CD1c-positive myeloid dendritic cell (primary cell): ENCODE data around the gene RFX7.
A peak's percentile ranks its signal among the peaks of the same experiment; 100 is the strongest.
"Not testable (repeated sequence)": the region's sequence is repeated elsewhere in the genome, so short reads cannot be mapped to it uniquely, and the experiment has no call there.

ENCODE experiments used
- DNase-seq: peaks from one replicate; pipeline ENCODE4 v3.0.0-alpha.2; 2016; ENCODE audit errors: extremely low spot score

RFX7 gene

GRCh38 chr15:56205061-56205876 is 38.4 kb downstream of the RFX7 start:
- DNase-seq = no peak

DNA sequence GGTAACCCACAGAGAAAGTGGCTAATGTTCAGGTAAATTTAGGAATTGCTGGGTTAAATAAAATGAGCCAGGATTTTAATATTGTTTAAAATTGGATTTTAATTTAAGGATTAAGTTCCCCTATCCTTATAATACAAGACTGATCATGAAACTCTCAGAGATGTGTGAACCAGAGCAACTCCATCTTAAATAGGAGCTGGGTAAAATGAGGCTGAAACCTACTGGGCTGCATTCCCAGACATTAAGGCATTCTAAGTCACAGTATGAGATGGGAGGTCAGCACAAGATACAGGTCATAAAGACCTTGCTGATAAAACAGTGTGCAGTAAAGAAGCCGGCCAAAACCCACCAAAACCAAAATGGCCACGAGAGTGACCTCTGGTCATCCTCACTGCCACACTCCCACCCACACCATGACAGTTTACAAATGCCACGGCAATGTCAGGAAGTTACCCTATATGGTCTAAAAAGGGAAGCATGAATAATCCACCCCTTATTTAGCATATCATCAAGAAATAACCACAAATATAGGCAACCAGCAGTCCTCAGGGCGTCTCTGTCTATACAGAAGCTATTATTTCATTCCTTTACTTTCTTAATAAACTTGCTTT is 40.3 kb downstream of the RFX7 start:
- peak; percentile 35 for DNase-seq

DNA sequence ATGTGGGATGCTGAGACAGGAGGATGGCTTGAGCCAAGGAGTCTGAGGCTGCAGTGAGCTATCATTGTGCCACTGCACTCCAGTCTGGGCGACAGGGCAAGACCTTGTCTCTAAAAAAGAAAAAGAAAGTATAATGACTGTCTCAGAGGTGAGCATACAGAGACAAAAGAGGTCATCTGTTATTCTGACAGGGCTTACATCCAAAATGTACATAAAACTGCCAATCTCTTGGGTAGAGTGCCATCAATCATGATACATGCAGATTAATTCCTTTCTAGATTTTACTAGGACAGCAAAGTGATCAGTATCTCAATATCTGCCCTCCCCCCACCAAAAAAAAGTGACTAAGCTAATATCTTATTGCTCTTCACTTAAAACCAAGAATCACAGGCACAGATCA is 41.0 kb downstream of the RFX7 start:
- DNase-seq = no peak

GRCh38 chr15:56199038-56199437 is 44.6 kb downstream of the RFX7 start:
- no peak for DNase-seq

- DNase-seq = no peak
Measured at GRCh38 chr15:56194035-56194434, 49.6 kb downstream of the RFX7 start.

DNA sequence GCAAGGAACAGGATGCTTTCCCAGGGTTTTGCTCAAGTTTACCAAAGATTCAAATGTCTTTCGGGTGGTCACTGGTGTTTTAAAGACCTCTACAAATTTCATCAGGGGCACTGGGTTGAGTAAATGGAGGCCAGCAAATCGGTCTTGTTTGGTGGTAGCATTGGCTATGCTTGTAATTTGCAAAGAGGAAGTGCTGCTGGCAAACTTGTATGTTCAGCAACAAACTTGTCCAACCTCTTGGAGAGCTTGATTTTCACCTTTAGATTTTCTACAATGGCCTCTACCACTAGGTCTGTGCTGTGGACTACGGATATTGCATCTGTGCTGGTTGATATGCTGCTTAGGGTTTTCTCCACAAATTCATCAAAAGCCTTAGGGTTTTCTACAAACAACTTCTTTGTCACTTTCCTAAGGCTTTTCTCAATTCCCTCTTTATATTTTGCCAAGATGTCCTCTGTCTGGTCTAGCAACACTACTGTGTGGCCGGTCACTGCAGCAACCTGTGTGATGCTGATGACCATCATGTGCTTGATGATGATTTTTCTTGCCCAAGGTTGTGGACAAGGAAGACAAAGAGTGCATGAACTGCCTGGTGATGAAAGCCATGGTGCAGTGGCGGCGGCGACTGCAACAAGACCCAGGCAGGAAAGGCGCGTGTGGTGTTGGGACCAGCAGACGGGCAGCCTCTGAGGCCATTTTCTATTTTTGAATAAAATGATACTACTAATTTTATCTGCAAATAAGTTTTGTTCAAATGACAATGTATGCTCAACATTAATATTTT is 50.8 kb downstream of the RFX7 start:
- DNase-seq = no peak

DNA sequence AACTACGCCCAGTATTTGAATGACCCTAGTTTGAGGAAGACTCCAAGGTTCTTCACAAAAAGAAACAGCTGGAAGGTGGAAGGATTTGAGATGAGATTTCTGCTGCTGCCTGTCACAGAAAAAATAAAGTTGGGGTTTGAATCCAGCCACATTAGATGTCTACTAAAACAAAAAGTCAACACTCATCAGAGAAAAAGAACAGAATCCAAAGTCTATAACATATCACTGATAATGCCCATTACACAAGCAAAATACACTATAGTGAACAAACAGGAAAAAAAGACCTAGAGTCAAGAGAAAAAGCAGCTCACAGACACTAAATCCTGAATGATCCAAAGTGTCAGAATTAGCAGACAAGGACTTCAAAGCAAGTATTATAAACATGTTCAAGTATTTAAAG is 56.0 kb downstream of the RFX7 start:
- DNase-seq = no peak

GRCh38 chr15:56185980-56186379 is 57.7 kb downstream of the RFX7 start:
- no peak for DNase-seq

DNA sequence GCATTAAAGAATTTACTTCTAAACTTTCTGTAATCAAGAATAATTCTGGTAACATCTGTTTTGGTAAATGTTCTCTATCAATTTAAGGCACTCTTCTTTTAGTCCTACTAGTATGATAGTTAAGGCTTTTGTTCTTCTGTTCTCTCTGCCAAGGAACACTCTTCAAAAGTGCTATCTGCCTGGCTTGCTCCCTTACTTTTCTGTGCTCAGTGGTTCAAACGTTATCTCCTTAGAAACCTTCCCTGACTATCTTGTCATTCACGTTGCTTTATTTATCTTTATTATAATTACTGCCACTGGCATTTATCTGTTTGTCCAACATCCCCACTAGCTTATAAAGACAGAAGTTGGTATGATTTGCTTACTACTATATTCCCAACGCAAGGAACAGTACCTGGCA is 59.2 kb downstream of the RFX7 start:
- no peak for DNase-seq

GRCh38 chr15:56180851-56181250 is 62.8 kb downstream of the RFX7 start:
- no peak for DNase-seq

DNA sequence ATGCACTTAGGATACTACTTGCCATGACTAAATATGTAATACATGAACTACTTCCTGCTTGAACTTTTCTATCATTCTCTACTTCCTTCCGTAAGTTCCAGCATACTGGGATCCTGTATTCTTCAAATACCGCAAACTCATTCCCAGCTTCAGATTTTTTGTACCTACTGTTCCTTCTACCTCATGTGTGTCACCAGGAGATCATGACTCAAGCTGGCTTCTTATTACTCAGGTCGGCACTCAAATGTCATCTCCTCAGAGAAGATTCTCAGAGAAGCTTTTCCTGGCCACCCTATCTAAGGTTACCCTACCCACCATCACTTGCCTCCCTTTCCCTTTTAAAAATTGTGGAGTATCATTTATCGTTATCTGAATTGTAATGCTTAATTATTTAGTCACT is 66.7 kb downstream of the RFX7 start:
- DNase-seq = no peak

DNA sequence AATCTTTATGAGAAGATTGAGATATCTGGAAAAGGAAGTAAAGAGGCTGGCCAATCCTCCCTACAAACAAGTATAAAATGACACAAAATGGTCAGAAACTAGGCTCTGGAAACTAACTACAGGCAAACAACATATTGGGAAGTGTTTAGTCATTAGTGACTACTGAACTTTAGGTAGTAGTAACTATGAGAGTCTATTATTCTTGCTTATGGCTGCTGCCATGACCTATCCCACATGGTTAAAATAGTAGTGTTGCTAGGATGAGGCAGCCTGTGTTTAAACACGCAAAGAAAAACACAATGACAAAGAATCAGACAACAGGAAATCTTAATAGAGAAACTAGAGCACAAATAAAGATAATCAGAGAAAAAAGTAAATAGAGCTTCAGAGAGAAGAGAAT is 67.9 kb downstream of the RFX7 start:
- no peak for DNase-seq

DNA sequence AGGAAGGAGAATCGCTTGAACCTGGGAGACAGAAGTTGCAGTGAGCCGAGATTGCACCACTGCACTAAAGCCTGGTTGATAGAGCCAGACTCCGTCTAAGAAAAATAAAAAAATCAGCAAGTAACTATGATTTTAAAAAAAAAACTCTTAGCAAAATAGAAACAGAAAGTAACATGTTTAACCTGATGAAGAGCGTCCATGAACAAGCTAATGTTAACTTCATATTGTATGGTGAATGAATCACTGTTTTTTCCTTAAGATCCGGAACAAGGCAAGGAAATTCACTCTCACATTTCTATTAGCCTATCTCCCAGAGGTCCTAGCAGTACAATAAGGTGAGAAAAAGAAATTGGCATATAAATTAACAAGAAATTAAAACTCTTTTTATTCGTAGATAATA is 69.0 kb downstream of the RFX7 start:
- DNase-seq = no peak

- DNase-seq = no peak
Measured at GRCh38 chr15:56168394-56168793, 75.3 kb downstream of the RFX7 start.

GRCh38 chr15:56165234-56165633 is 78.4 kb downstream of the RFX7 start:
- DNase-seq = no peak

GRCh38 chr15:56160966-56161365 is 82.7 kb downstream of the RFX7 start:
- DNase-seq = no peak

- no peak for DNase-seq
Measured at GRCh38 chr15:56156877-56157276, 86.8 kb downstream of the RFX7 start.

GRCh38 chr15:56155278-56155677 is 88.4 kb downstream of the RFX7 start:
- not testable (repeated sequence) for DNase-seq

- DNase-seq = not testable (repeated sequence)
Measured at GRCh38 chr15:56154768-56155167, 88.9 kb downstream of the RFX7 start.

- DNase-seq = no peak
Measured at GRCh38 chr15:56150204-56150603, 93.5 kb downstream of the RFX7 start.

- DNase-seq = no peak
Measured at GRCh38 chr15:56148064-56148463, 95.6 kb downstream of the RFX7 start.

GRCh38 chr15:56146756-56147155 is 96.9 kb downstream of the RFX7 start:
- no peak for DNase-seq

GRCh38 chr15:56128081-56128480 is 115.6 kb downstream of the RFX7 start:
- no peak for DNase-seq
